Psoas muscle (tissue), 8 donors: Measurements from ENCODE around the gene ZNF860. TPM values are rescaled to one million over a fixed set of nuclear protein-coding genes. Genes with fewer than 3 reads are reported as not detected.

Experiments used
- ATAC-seq, 4 donors: fragments of 200-7000 bp; cut with Tn5 transposase; one replicate each; pipeline ENCODE4 v1.9.1; 2020; ENCODE audit warnings: moderate library complexity in 3 of 4, mild to moderate bottlenecking in 2 of 4
- DNase-seq, 2 donors: peaks; one replicate each; pipeline ENCODE4 v3.0.0-alpha.2; 2020
- H3K27ac ChIP-seq: fragments of 200-600 bp; one replicate; pipeline ENCODE4 v1.8.0; 2022
- H3K27me3 ChIP-seq, 3 donors: fragments of 200-600 bp in 1 of 3; one replicate each; pipeline versions ENCODE4 v1.6.1 to v1.8.0; 2013 to 2022; ENCODE audit warnings: low read length in 2 of 3, mild to moderate bottlenecking in 2 of 3, moderate library complexity in 1 of 3; ENCODE audit not compliant: insufficient read depth in 3 of 3
- H3K36me3 ChIP-seq, 2 donors: fragments of 200-600 bp in 1 of 2; one replicate each; pipeline versions ENCODE4 v1.6.1 to v1.8.0; 2013 to 2022; ENCODE audit warnings: low read depth in 1 of 2, mild to moderate bottlenecking in 1 of 2, moderate library complexity in 1 of 2; ENCODE audit not compliant: insufficient read depth in 1 of 2
- H3K4me1 ChIP-seq: fragments of 200-600 bp; one replicate; pipeline ENCODE4 v1.8.0; 2022
- H3K4me3 ChIP-seq: fragments of 200-600 bp; one replicate; pipeline ENCODE4 v1.8.0; 2022; ENCODE audit warnings: mild to moderate bottlenecking
- H3K9me3 ChIP-seq: fragments of 200-600 bp; one replicate; pipeline ENCODE4 v1.8.0; 2022
- CTCF ChIP-seq: fragments of 200-600 bp; IDR thresholded peaks from one replicate; pipeline ENCODE4 v1.8.0; 2022; ENCODE audit warnings: antibody characterized with exemption
- WGBS, 3 donors: extraction: QIAGEN DNeasy Blood & Tissue Kit; methylation state at CpG; one replicate each; pipeline versions ENCODE4 v1.1.6 to v1.1.7; 2013; 5-methylcytosine and 5-hydroxymethylcytosine counted together
- intact Hi-C, 2 donors: fragments of 100-400 bp; cut with DNase I; formaldehyde crosslinking; loops; one replicate each; pipeline versions ENCODE4 v1.11.0 to v1.14.2; 2022
- polyA plus RNA-seq, 3 donors: library from polyadenylated mRNA; stranded (reverse); fragments of 200-250 nt; gene quantifications; one replicate each; pipeline ENCODE4 v1.2.3, GENCODE V29; 2013
- total RNA-seq, 4 donors: library from RNA; stranded (reverse); fragmentation: NEBNext Ultra II Directional in 2 of 4; extraction: Animal tissue kit (Norgen Biotek cat#: 25700) in 2 of 4; gene quantifications; one replicate each; pipeline versions ENCODE4 v1.2.1 to v1.2.4, GENCODE V29; 2021 to 2023
- donor health status: healthy with polysubstance abuse.
- donor health status: DM: no; HTN: no; CAD: no; lungs with moderate emphysema.
- donor health status: Bipolar disorder and iron deficiency.
- donor health status: healthy.
- donor health status: DM: yes; HTN: yes; CAD: no.
- donor health status: DM: no; HTN: no; CAD: no.
- donor health status: DM: no; HTN: no; CAD: no.
- donor health status: DM: yes; HTN: yes; CAD: no.

ZNF860 gene
- total and polyA plus RNA-seq, 7 donors: 0.01 to 0.08 (median 0.05) TPM; not detected in 4

- Histone ChIP-seq H3K27ac (no peak overlapping the region), H3K4me1 (no peaks in the 10 kb centered on the region), H3K9me3 (no peaks in the 10 kb centered on the region), H3K27me3 (no peaks in the 10 kb centered on the region), H3K36me3 (no peaks in the 10 kb centered on the region), H3K4me3 (no peak overlapping the region)
- DNase-seq: no peak
- 77 to 81% (median 80%) methylated on average over 6 of the region's 6 CpGs for WGBS, 3 donors
- no peak for TF ChIP-seq CTCF
- intact Hi-C loops: loop anchor here in 1 of 2 donors (10.0 kb wide), 1 partner anchor 748 kb away; no protein-coding TSS in a partner anchor
- no peak for ATAC-seq
Measured at GRCh38 chr3:32026593-32026992, 45.0 kb downstream of the ZNF860 start.

- no peaks in the 10 kb centered on the region for H3K36me3 ChIP-seq
- H3K4me3 ChIP-seq: no peak overlapping the region
- peaks cover 14% of the 10 kb centered on the region for H3K4me1 ChIP-seq
- peaks cover 5% of the 10 kb centered on the region for H3K9me3 ChIP-seq
- 68 to 72% (median 71%) methylated on average over 3 of the region's 3 CpGs for WGBS, 3 donors
- no peak for TF ChIP-seq CTCF
- no peak for DNase-seq
- peak in 1 of 4 donors; percentile 26 for ATAC-seq
- no peaks in the 10 kb centered on the region for H3K27me3 ChIP-seq
- peak overlapping the region; percentile 82 for H3K27ac ChIP-seq
- intact Hi-C loops: loop anchor here in 1 of 2 donors (5.0 kb wide), 1 partner anchor 79 kb away; no protein-coding TSS in a partner anchor
Measured at GRCh38 chr3:32037932-32038267, 56.4 kb downstream of the ZNF860 start.

DNA sequence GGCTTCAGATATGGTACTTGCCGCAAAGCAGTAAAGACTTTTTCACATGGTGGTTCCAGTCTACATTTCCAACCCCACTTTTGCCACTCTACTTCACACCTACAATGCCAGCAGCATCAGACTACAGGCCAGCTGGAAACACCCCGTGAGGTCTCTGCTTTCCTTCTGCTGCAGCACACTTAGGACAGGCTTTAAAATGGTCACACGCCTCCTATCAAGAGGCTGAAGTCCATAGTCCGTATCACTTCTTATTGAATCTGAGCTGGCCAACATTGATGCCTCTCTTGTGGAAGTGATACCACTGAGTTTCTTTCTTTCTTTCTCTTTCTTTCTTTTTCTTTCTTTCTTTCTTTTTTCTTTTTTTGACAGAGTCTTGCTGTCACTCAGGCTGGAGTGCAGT is 59.8 kb downstream of the ZNF860 start:
- Histone ChIP-seq H3K27ac (peak overlapping the region; percentile 27), H3K27me3 (no peaks in the 10 kb centered on the region), H3K4me3 (no peak overlapping the region), H3K9me3 (peaks cover 5% of the 10 kb centered on the region), H3K36me3 (no peaks in the 10 kb centered on the region), H3K4me1 (peaks cover 32% of the 10 kb centered on the region)
- no peak for DNase-seq
- intact Hi-C loops: no loop called here
- ATAC-seq: no peak
- 29 to 49% (median 35%) methylated on average over 4 of the region's 4 CpGs for WGBS, 3 donors
- TF ChIP-seq CTCF: no peak

Other genes starting within 250 kb of the ZNF860 start
- gene OSBPL10, start 488 bp upstream of the ZNF860 start, total RNA-seq: 1 to 10 TPM; 2.3 to 4.6 (median 3.2) TPM
- 1 to 10 TPM in 2 of 3 donors, under 1 TPM in 1; 0.75 to 1.2 (median 1.1) TPM for gene OSBPL10, start 488 bp upstream of the ZNF860 start, polyA plus RNA-seq
- 100 to 1,000 TPM in 3 of 4 donors, 10 to 100 TPM in 1; 99.4 to 135 (median 128) TPM for gene GPD1L, start 124.9 kb downstream of the ZNF860 start, total RNA-seq
- 100 to 1,000 TPM in 1 of 3 donors, 10 to 100 TPM in 2; 28.2 to 101 (median 90.5) TPM for gene GPD1L, start 124.9 kb downstream of the ZNF860 start, polyA plus RNA-seq